ENCODE measurements around the gene HAPSTR1.
A peak's percentile ranks its signal among the peaks of the same experiment; 100 is the strongest.
"Not testable (repeated sequence)": the region's sequence is repeated elsewhere in the genome, so short reads cannot be mapped to it uniquely, and the experiment has no call there.

Gene HAPSTR1

GRCh38 chr16:9081158-9081557 lies 10.3 kb upstream of the HAPSTR1 start:
- Mint-ChIP-seq H3K4me1 (ENCODE audit: low read depth) (peaks cover 32% of the 10 kb centered on the region), H3K27me3 (no peaks in the 10 kb centered on the region), H3K27ac (peak overlapping the region; percentile 47), H3K36me3 (ENCODE audit: low read depth) (peaks cover 15% of the 10 kb centered on the region), H3K9me3 (peaks cover 8% of the 10 kb centered on the region), H3K4me3 (no peak overlapping the region)
- no peak for DNase-seq

- Mint-ChIP-seq H3K36me3 (ENCODE audit: low read depth) (peaks cover 15% of the 10 kb centered on the region), H3K4me1 (ENCODE audit: low read depth) (peaks cover 27% of the 10 kb centered on the region), H3K27ac (no peak overlapping the region), H3K9me3 (peaks cover 8% of the 10 kb centered on the region), H3K4me3 (no peak overlapping the region), H3K27me3 (no peaks in the 10 kb centered on the region)
- no peak for DNase-seq
These were observed 9.6 kb upstream of the HAPSTR1 start for GRCh38 chr16:9081843-9082242.

GRCh38 chr16:9082422-9082821 lies 9.0 kb upstream of the HAPSTR1 start:
- Mint-ChIP-seq H3K4me3 (no peak overlapping the region), H3K36me3 (ENCODE audit: low read depth) (peaks cover 14% of the 10 kb centered on the region), H3K4me1 (ENCODE audit: low read depth) (peaks cover 22% of the 10 kb centered on the region), H3K27me3 (no peaks in the 10 kb centered on the region), H3K9me3 (peaks cover 8% of the 10 kb centered on the region), H3K27ac (no peak overlapping the region)
- no peak for DNase-seq

GRCh38 chr16:9087733-9088132 lies 3.7 kb upstream of the HAPSTR1 start:
- H3K4me3 Mint-ChIP-seq; DNase-seq; H3K36me3 Mint-ChIP-seq (ENCODE audit: low read depth); H3K27me3 Mint-ChIP-seq; H3K9me3 Mint-ChIP-seq; H3K27ac Mint-ChIP-seq: not testable (repeated sequence)
- H3K4me1 Mint-ChIP-seq (ENCODE audit: low read depth): peaks cover 10% of the 10 kb centered on the region

- peaks cover 15% of the 10 kb centered on the region for H3K4me1 Mint-ChIP-seq (ENCODE audit: low read depth)
- no peaks in the 10 kb centered on the region for H3K27me3 Mint-ChIP-seq
- H3K9me3 Mint-ChIP-seq: no peaks in the 10 kb centered on the region
- H3K4me3 Mint-ChIP-seq: no peak overlapping the region
- no peak for DNase-seq
- H3K36me3 Mint-ChIP-seq (ENCODE audit: low read depth): peaks cover 15% of the 10 kb centered on the region
- no peak overlapping the region for H3K27ac Mint-ChIP-seq
These were observed 2.6 kb upstream of the HAPSTR1 start for GRCh38 chr16:9088848-9089247.

GRCh38 chr16:9089660-9090059 lies 1.8 kb upstream of the HAPSTR1 start:
- no peak for DNase-seq
- Mint-ChIP-seq H3K9me3 (no peaks in the 10 kb centered on the region), H3K27ac (peak overlapping the region; percentile 90), H3K36me3 (ENCODE audit: low read depth) (peaks cover 24% of the 10 kb centered on the region), H3K4me3 (peak overlapping the region; percentile 87), H3K4me1 (ENCODE audit: low read depth) (peaks cover 21% of the 10 kb centered on the region), H3K27me3 (no peaks in the 10 kb centered on the region)

GRCh38 chr16:9090101-9090959 lies 1.1 kb upstream of the HAPSTR1 start:
- peak; percentile 77 for DNase-seq
- peak overlapping the region; percentile 87 for H3K4me3 Mint-ChIP-seq
- no peaks in the 10 kb centered on the region for H3K9me3 Mint-ChIP-seq
- H3K27ac Mint-ChIP-seq: peak overlapping the region; percentile 98
- H3K4me1 Mint-ChIP-seq (ENCODE audit: low read depth): peaks cover 24% of the 10 kb centered on the region
- peaks cover 29% of the 10 kb centered on the region for H3K36me3 Mint-ChIP-seq (ENCODE audit: low read depth)
- no peaks in the 10 kb centered on the region for H3K27me3 Mint-ChIP-seq

- Mint-ChIP-seq H3K4me3 (peak overlapping the region; percentile 87), H3K36me3 (ENCODE audit: low read depth) (peaks cover 45% of the 10 kb centered on the region), H3K4me1 (ENCODE audit: low read depth) (peaks cover 37% of the 10 kb centered on the region), H3K27me3 (no peaks in the 10 kb centered on the region), H3K9me3 (no peaks in the 10 kb centered on the region), H3K27ac (peak overlapping the region; percentile 80)
- peak; percentile 76 for DNase-seq
These were observed 430 bp downstream of the HAPSTR1 start for GRCh38 chr16:9091867-9092281.

- Mint-ChIP-seq H3K4me3 (peak overlapping the region; percentile 98), H3K9me3 (no peaks in the 10 kb centered on the region), H3K36me3 (ENCODE audit: low read depth) (peaks cover 50% of the 10 kb centered on the region), H3K4me1 (ENCODE audit: low read depth) (peaks cover 40% of the 10 kb centered on the region), H3K27me3 (no peaks in the 10 kb centered on the region), H3K27ac (peak overlapping the region; percentile 97)
- peak; percentile 79 for DNase-seq
These were observed 986 bp downstream of the HAPSTR1 start for GRCh38 chr16:9092282-9092977.

- Mint-ChIP-seq H3K27me3 (no peaks in the 10 kb centered on the region), H3K27ac (peak overlapping the region; percentile 97), H3K9me3 (no peaks in the 10 kb centered on the region), H3K4me1 (ENCODE audit: low read depth) (peaks cover 46% of the 10 kb centered on the region), H3K36me3 (ENCODE audit: low read depth) (peaks cover 56% of the 10 kb centered on the region), H3K4me3 (peak overlapping the region; percentile 98)
- peak; percentile 57 for DNase-seq
These were observed 1.5 kb downstream of the HAPSTR1 start for GRCh38 chr16:9092978-9093344.

GRCh38 chr16:9094011-9094846 lies 2.8 kb downstream of the HAPSTR1 start:
- peak overlapping the region; percentile 97 for H3K27ac Mint-ChIP-seq
- H3K36me3 Mint-ChIP-seq (ENCODE audit: low read depth): peaks cover 68% of the 10 kb centered on the region

GRCh38 chr16:9095171-9095570 lies 3.7 kb downstream of the HAPSTR1 start:
- H3K27ac Mint-ChIP-seq: peak overlapping the region; percentile 73

More at GRCh38 chr16:9094011-9094846, 2.8 kb downstream of the HAPSTR1 start:
- Mint-ChIP-seq H3K27me3 (no peaks in the 10 kb centered on the region), H3K4me1 (ENCODE audit: low read depth) (peaks cover 58% of the 10 kb centered on the region), H3K9me3 (no peaks in the 10 kb centered on the region), H3K4me3 (peak overlapping the region; percentile 98)
- no peak for DNase-seq

GRCh38 chr16:9095656-9096397 lies 4.4 kb downstream of the HAPSTR1 start:
- Mint-ChIP-seq H3K36me3 (ENCODE audit: low read depth) (peaks cover 83% of the 10 kb centered on the region), H3K27ac (peak overlapping the region; percentile 89)

More at GRCh38 chr16:9095171-9095570, 3.7 kb downstream of the HAPSTR1 start:
- Mint-ChIP-seq H3K4me3 (peak overlapping the region; percentile 98), H3K27me3 (no peaks in the 10 kb centered on the region), H3K9me3 (no peaks in the 10 kb centered on the region), H3K36me3 (ENCODE audit: low read depth) (peaks cover 78% of the 10 kb centered on the region), H3K4me1 (ENCODE audit: low read depth) (peaks cover 62% of the 10 kb centered on the region)
- DNase-seq: no peak

More at GRCh38 chr16:9095656-9096397, 4.4 kb downstream of the HAPSTR1 start:
- DNase-seq: no peak
- peaks cover 67% of the 10 kb centered on the region for H3K4me1 Mint-ChIP-seq (ENCODE audit: low read depth)
- no peaks in the 10 kb centered on the region for H3K9me3 Mint-ChIP-seq
- no peaks in the 10 kb centered on the region for H3K27me3 Mint-ChIP-seq
- peak overlapping the region; percentile 49 for H3K4me3 Mint-ChIP-seq

Data from activated T-cell treated with anti-CD3 and anti-CD28 coated beads, Interleukin-2, amount 50 U/mL, for 24 hours (primary cell).